ENCODE data around the gene NPFFR2.
"Not testable (repeated sequence)": the region's sequence is repeated elsewhere in the genome, so short reads cannot be mapped to it uniquely, and the experiment has no call there.

Gene NPFFR2

DNA sequence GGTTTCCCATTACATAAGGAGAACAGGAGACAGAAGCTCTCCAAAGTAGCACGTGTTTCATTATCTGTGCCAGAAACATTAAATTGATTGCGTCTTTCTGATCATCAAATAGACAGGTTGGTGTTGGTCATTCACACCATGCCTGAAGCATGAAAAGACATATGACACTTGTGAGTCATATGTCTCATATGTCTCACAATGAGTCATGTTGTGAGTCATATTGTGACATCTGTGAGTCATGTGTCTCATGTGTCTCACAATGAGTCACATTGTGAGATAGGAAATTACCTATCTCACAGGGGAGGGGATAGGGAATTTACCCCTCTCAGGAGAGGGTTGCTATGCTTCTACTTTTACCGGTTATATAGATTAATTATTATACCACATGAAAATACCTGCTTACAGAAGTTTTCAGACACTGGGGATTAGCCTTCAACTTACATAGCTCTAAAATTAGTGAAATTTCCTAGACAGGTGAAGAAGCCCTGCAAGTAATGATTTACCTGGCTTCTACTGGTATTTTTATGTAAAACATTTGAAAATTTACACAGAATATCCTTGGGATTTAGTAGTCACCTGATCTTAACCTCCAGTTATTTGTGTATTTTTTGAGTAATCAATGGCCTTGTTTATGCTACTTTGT, 80.8 kb downstream of the NPFFR2 start:
- no peak for FAIRE-seq

DNA sequence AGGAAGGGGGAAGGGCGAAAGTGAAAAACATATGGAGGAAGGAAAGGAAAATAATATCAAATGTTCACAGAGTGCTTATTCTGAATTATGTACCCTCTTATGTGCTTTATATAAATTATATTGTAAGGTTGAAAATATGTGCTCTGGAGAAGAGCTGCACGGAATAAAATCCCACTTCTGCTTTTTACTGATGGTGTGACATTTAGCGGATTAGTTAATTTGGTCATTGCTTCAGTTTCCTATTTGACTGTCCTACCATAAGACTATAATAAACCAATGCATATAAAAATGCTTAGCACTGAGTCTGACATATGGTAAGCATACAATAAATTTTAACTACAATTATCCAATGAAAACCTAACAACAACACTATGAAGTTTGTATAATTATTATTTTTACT, 86.2 kb downstream of the NPFFR2 start:
- no peak for FAIRE-seq

DNA sequence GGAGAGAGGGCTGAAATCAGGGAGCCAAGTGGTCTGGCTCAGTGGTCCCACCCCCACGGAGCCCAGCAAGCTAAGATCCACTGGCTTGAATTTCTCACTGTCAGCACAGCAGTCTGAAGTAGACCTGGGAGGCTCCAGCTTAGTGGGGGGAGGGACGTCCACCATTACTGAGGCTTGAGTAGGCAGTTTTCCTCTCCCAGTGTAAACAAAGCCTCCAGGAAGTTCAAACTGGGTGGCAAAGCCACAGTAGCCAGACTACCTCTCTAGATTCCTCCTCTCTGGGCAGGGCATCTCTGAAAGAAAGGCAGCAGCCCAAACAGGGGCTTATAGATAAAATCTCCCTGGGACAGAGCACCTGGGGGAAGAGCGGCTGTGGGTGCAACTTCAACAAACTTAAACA, 88.1 kb downstream of the NPFFR2 start:
- no peak for FAIRE-seq

DNA sequence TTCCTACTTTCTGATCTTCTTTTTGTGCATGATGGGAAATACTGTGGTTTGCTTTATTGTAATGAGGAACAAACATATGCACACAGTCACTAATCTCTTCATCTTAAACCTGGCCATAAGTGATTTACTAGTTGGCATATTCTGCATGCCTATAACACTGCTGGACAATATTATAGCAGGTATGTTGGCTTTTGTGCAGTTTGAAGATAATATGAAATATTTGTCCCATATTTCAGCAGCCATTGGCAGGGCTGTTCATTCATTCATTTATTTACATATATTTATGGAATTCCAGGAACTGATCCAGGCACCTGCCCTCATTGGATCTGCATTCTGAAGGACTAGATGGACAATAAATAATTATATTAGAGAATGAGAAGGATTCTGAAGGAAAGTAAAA, 96.9 kb downstream of the NPFFR2 start:
- FAIRE-seq: no peak

DNA sequence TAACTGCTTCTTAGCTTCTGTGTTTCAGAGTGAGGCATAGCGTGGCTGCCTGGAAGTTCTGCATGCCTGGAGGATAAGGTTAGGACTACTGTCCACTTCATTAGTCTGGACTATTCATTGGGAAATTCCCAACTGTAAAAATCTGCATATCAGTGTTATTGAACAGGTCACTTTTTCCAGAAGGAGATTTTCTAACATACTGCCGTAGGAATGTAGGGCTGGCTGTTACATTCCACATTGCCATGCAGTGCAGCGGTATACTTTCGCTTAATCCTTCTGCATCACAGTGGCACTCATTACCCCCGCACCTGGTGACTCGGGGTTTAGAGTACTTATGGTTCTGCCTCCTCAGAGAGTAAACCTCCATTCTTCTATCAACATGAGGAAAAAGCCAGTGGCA, 104.6 kb downstream of the NPFFR2 start:
- FAIRE-seq: no peak

DNA sequence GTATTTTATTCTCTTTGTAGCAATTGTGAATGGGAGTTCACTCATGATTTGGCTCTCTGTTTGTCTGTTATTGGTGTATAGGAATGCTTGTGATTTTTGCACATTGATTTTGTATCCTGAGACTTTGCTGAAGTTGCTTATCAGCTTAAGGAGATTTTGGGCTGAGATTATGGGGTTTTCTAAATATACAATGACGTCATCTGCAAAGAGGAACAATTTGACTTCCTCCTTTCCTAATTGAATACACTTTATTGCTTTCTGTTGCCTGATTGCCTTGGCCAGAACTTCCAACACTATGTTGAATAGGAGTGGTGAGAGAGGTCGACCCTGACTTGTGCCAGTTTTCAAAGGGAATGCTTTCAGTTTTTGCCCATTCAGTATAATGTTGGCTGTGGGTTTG, 108.2 kb downstream of the NPFFR2 start:
- not testable (repeated sequence) for FAIRE-seq

DNA sequence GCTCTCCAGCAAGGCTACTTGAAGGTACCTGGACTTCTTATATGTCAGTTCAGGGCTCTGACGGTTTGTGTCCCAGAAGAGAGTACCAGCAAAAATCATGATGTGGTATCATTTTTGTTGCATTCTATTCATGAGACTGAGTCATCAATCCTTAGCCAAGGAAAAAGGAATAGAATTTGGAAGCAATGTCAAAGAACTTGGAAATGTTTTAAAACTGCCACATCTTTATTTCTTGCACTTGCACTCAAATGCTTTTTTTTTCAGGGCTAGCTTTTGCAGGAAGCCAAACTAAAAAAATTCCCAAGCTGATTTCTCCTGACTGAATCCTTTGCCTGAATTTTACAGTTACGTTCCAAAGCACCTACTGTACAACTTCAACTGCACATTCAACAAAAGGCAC, 112.4 kb downstream of the NPFFR2 start:
- FAIRE-seq: no peak

DNA sequence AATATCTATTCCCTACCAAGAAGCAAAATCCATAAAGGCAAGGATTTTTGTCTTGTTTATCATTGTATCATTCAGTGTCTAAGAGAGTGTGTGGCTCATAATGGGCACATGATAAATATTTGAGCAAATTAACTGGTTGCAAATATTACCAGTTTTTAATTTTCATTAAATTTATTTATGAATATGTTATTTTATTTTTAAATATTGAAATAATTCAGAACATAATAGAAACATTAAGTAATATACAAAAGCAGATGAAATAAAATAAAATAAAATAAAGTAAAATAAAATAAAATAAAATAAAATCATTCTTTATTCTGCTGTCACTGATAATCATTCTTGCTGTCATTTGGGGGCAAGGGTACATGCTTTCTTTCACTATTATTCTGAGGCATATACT, 120.9 kb downstream of the NPFFR2 start:
- no peak for FAIRE-seq

DNA sequence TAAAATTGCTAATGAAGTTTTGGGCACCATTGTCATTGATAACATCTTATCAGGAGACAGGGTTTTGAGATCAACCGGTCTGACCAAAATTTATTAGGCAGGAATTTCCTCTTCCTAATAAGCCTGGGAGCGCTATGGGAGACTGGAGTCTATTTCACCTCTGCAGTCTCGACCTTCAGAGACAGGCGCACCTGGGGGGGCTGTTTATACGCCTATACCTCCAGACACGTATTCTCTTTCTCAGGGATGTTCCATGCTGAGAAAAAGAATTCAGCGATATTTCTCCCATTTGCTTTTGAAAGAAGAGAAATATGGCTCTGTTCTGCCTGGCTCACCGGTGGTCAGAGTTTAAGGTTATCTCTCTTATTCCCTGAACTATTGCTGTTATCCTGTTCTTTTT, 121.8 kb downstream of the NPFFR2 start:
- FAIRE-seq: not testable (repeated sequence)

DNA sequence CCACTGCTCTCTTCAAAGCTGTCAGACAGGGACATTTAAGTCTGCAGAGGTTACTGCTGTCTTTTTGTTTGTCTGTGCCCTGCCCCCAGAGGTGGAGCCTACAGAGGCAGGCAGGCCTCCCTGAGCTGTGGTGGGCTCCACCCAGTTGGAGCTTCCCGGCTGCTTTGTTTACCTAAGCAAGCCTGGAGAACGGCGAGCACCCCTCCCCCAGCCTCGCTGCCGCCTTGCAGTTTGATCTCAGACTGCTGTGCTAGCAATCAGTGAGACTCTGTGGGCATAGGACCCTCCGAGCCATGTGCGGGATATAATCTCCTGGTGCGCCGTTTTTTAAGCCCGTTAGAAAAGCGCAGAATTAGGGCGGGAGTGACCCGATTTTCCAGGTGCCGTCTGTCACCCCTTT, 137.5 kb downstream of the NPFFR2 start:
- FAIRE-seq: not testable (repeated sequence)

DNA sequence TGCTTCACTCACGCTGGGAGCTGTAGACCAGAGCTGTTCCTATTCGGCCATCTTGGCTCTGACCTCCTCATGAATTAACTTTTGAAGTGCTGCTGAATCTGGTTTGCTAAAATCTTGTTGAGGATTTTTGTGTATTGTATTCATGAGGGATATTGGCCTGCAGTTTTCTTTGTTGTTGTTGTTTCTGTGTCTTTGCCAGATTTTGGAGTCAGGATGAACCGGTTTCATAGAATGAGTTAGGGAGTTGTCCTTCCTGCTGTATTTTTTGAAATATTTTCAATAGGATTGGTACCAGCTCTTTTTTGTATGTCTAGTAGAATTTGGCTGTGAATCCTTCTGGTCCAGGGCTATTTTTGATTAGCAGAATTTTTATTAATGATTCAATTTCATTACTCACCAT, 138.1 kb downstream of the NPFFR2 start:
- FAIRE-seq: no peak

DNA sequence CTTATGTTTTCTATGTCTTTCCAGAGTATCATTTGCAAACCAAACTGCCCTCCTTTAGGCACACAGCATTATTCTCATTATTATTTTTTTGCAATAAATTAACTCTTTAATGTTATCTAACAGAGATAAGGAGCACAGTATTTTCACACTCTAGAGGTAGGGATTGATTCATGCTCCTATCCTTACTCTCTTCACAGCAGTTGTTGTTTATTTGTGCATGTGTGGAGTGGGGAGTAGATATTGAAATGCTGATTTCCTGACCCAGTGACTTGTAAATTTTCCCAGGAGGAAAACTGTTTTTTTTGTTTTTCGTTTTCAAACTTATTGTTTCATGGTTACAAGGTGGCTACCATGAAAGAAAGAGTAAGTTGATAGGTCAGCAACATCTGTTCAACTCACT, 140.0 kb downstream of the NPFFR2 start:
- FAIRE-seq: no peak

DNA sequence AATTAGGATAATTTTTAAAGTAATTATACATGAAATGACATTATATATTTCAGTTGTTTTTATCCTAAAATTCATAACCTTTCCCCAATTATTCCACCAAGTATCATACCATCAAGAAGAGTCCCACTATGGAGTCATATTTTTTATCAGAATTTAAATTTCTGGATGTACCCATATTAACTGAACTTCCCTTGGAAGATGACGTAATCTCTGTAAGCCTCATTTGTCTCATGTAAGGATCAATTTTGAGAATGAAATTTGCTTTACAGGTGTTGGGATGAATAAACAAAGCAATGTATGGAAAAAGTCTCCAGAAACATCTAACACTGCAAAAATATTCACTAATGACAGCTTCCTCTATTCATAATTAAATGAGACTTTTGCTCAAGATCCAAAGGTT, 147.5 kb downstream of the NPFFR2 start:
- no peak for FAIRE-seq

DNA sequence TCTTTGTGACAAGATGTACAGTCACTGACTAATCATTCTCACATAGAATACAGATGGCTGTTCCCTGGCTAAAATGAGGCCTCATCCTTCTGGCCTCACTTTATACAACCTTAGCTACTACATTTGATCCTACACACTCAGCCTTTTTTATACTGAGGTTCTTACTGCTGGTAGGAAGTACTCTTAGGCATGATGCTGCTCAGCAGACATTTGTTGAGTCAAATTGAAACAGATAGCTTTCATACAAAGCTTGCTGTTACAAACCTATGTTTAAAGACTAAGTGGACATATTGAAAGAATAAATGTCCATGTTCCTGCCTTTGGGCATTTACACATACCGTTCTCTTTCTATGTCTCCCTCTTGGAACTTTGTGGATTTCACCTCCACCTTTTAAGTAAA, 154.9 kb downstream of the NPFFR2 start:
- no peak for FAIRE-seq

DNA sequence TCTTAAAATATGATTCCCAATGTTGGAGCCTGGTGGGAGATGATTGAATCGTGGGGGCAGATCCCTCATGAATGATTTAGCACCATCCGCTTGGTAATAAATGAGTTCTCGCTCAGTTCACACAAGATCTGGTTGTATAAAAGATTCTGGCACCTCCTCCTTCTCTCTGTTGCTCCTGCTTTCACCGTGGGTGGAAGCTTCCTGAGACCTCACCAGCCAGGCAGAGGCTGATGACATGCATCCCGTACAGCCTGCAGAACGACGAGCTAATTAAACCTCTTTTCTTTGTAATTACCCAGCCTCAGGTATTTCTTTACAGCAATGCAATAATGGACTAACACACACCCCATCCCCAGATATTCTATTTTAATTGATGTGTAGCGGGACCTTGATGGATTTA, 162.2 kb downstream of the NPFFR2 start:
- no peak for FAIRE-seq

DNA sequence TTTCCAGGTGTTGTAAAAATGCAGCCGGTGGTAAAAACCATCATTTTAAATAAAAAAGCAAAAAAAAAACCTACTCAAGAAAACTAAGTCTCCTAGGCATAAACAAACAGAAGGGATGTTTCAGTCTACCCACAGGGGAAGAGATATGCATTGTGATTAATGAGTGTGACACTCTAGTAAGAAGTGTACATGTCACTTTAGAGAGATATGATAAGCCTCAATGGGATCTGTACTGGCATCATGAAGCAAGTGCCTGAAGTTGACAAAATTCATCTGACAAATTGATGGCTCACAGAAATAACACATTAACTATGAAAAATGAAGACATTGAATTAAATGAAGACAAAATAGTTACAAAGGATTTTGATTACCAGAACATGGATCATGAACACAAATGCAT, 162.7 kb downstream of the NPFFR2 start:
- no peak for FAIRE-seq
